Measurements from ENCODE around the gene PRSS36.

PRSS36 gene

DNA sequence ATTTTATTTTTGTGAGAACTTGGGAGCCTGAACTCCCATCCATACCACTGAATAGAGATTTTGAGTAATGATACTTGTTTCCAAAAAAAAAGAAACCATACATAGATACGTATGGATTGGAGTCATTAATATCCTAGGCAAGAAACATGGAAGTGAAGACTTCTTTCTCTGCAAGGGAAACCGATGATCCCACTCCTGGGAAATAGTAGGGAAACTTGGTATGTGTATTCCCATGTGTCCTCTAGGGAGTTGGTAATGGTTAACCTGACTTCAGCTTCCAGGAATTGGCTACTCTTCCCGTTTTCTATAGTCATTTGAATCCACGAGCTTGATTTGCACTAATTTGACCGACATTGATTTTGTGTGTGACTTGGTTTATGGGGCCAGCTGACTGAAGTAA, 35.5 kb upstream of the PRSS36 start:
- TF ChIP-seq TEAD4 (IDR thresholded peaks at IDR 0.05) (no peak), NFIC (IDR thresholded peaks at IDR 0.05) (no peak), YY1 (IDR thresholded peaks at IDR 0.05; ENCODE audit: low read depth) (no peak), CEBPB (IDR thresholded peaks at IDR 0.05) (no peak), EP300 (IDR thresholded peaks at IDR 0.05; ENCODE audit: borderline replicate concordance) (no peak), RAD21 (IDR thresholded peaks at IDR 0.05; ENCODE audit: low read depth) (no peak), EGR1 (IDR thresholded peaks at IDR 0.05) (no peak), TCF12 (IDR thresholded peaks at IDR 0.05; ENCODE audit: low read depth) (no peak), TAF1 (IDR thresholded peaks at IDR 0.05; ENCODE audit: low read depth) (no peak), ZBTB7A (IDR thresholded peaks at IDR 0.05; ENCODE audit: low read depth) (no peak), FOXM1 (IDR thresholded peaks at IDR 0.05; ENCODE audit: borderline replicate concordance, low read depth) (no peak), CREB1 (IDR thresholded peaks at IDR 0.05; ENCODE audit: low read depth) (no peak)
- TF ChIP-seq, protein P1, sequence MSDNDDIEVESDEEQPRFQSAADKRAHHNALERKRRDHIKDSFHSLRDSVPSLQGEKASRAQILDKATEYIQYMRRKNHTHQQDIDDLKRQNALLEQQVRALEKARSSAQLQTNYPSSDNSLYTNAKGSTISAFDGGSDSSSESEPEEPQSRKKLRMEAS (IDR thresholded peaks at IDR 0.05): no peak
- TF ChIP-seq, protein P2, sequence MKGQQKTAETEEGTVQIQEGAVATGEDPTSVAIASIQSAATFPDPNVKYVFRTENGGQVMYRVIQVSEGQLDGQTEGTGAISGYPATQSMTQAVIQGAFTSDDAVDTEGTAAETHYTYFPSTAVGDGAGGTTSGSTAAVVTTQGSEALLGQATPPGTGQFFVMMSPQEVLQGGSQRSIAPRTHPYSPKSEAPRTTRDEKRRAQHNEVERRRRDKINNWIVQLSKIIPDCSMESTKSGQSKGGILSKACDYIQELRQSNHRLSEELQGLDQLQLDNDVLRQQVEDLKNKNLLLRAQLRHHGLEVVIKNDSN (IDR thresholded peaks at IDR 0.05): no peak
- TF ChIP-seq, protein P3, sequence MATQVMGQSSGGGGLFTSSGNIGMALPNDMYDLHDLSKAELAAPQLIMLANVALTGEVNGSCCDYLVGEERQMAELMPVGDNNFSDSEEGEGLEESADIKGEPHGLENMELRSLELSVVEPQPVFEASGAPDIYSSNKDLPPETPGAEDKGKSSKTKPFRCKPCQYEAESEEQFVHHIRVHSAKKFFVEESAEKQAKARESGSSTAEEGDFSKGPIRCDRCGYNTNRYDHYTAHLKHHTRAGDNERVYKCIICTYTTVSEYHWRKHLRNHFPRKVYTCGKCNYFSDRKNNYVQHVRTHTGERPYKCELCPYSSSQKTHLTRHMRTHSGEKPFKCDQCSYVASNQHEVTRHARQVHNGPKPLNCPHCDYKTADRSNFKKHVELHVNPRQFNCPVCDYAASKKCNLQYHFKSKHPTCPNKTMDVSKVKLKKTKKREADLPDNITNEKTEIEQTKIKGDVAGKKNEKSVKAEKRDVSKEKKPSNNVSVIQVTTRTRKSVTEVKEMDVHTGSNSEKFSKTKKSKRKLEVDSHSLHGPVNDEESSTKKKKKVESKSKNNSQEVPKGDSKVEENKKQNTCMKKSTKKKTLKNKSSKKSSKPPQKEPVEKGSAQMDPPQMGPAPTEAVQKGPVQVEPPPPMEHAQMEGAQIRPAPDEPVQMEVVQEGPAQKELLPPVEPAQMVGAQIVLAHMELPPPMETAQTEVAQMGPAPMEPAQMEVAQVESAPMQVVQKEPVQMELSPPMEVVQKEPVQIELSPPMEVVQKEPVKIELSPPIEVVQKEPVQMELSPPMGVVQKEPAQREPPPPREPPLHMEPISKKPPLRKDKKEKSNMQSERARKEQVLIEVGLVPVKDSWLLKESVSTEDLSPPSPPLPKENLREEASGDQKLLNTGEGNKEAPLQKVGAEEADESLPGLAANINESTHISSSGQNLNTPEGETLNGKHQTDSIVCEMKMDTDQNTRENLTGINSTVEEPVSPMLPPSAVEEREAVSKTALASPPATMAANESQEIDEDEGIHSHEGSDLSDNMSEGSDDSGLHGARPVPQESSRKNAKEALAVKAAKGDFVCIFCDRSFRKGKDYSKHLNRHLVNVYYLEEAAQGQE (IDR thresholded peaks at IDR 0.05; ENCODE audit: low read depth): no peak

DNA sequence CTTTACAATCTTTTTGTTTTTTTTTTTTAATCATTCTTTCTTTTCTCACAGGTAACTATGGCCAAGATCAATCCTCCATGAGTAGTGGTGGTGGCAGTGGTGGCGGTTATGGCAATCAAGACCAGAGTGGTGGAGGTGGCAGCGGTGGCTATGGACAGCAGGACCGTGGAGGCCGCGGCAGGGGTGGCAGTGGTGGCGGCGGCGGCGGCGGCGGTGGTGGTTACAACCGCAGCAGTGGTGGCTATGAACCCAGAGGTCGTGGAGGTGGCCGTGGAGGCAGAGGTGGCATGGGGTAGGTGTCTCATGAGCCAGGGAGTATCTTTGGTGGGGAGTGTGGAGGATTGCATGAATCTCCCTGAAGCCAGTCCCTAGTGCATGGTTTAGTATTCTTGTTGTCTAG, 35.0 kb upstream of the PRSS36 start:
- no peak for TF ChIP-seq RAD21 (IDR thresholded peaks at IDR 0.05; ENCODE audit: low read depth)
- TF ChIP-seq EP300 (IDR thresholded peaks at IDR 0.05; ENCODE audit: borderline replicate concordance): no peak
- TF ChIP-seq TAF1 (IDR thresholded peaks at IDR 0.05; ENCODE audit: low read depth): no peak

DNA sequence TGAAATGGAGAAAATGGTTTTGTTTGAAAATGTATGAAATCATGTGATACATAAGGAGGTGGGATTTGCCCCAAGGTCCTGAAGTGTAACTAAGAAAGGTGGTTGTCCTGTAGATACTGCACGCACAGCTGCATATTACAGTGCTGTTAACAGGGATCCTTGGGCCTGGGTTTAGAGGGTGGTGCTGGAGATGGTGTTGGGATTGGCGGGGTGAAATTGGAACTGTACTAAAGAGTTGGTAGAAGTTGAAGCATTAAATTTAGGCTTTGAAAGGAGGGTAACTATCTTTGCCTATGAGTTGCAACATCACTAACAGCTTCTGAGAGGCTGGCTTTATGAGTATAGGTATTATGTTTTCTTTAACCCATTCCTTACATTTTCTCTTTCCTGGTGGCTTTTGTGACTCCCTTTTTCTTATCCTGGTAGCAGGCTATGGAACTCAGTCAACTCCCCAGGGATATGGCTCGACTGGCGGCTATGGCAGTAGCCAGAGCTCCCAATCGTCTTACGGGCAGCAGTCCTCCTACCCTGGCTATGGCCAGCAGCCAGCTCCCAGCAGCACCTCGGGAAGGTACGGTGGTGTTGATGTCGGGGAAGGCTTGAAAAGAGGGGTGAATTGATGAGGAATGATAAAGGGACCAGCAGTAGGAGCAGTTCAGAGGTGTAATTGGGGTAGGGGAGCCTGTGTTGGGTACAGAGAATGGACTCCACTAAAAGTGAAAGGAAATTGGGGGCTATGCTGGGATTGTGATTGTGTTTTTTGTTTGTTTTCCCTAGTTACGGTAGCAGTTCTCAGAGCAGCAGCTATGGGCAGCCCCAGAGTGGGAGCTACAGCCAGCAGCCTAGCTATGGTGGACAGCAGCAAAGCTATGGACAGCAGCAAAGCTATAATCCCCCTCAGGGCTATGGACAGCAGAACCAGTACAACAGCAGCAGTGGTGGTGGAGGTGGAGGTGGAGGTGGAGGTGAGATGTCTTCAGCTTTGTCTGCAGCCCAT, 33.9 kb upstream of the PRSS36 start:
- TF ChIP-seq NFIC (IDR thresholded peaks at IDR 0.05) (no peak), EP300 (IDR thresholded peaks at IDR 0.05; ENCODE audit: borderline replicate concordance) (no peak), YY1 (IDR thresholded peaks at IDR 0.05; ENCODE audit: low read depth) (no peak), RAD21 (IDR thresholded peaks at IDR 0.05; ENCODE audit: low read depth) (no peak), TAF1 (IDR thresholded peaks at IDR 0.05; ENCODE audit: low read depth) (no peak), CREB1 (IDR thresholded peaks at IDR 0.05; ENCODE audit: low read depth) (no peak), TEAD4 (IDR thresholded peaks at IDR 0.05) (no peak), EGR1 (IDR thresholded peaks at IDR 0.05) (no peak), ZBTB7A (IDR thresholded peaks at IDR 0.05; ENCODE audit: low read depth) (no peak), TCF12 (IDR thresholded peaks at IDR 0.05; ENCODE audit: low read depth) (no peak), FOXM1 (IDR thresholded peaks at IDR 0.05; ENCODE audit: borderline replicate concordance, low read depth) (no peak), CEBPB (IDR thresholded peaks at IDR 0.05) (no peak)
- TF ChIP-seq, protein P1 (IDR thresholded peaks at IDR 0.05): no peak
- TF ChIP-seq, protein P3 (IDR thresholded peaks at IDR 0.05; ENCODE audit: low read depth): no peak
- TF ChIP-seq, protein P2 (IDR thresholded peaks at IDR 0.05): no peak

DNA sequence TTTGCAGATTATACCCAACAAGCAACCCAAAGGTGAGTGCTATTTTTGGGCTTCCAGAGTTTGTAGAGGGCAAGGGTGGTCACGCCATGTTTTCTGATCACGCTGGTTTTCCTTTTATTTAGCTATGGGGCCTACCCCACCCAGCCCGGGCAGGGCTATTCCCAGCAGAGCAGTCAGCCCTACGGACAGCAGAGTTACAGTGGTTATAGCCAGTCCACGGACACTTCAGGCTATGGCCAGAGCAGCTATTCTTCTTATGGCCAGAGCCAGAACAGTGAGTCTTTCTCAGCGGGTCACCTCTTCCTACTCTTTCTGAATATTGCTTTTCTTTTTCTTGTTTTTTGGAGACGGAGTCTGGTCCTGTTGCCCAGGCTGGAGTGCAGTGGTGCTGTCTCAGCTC, 32.5 kb upstream of the PRSS36 start:
- no peak for TF ChIP-seq NFIC (IDR thresholded peaks at IDR 0.05)
- no peak for TF ChIP-seq TEAD4 (IDR thresholded peaks at IDR 0.05)
- no peak for TF ChIP-seq TAF1 (IDR thresholded peaks at IDR 0.05; ENCODE audit: low read depth)
- TF ChIP-seq CREB1 (IDR thresholded peaks at IDR 0.05; ENCODE audit: low read depth): no peak
- TF ChIP-seq, protein P3 (IDR thresholded peaks at IDR 0.05; ENCODE audit: low read depth): no peak
- TF ChIP-seq FOXM1 (IDR thresholded peaks at IDR 0.05; ENCODE audit: borderline replicate concordance, low read depth): no peak
- TF ChIP-seq YY1 (IDR thresholded peaks at IDR 0.05; ENCODE audit: low read depth): no peak

All from Ishikawa (cell line).